ENCODE measurements around the gene FAM131B. TPM values are rescaled to one million over a fixed set of nuclear protein-coding genes. Genes with fewer than 3 reads are reported as not detected.

FAM131B gene
- total RNA-seq, 2 donors from 2014 or later, result 0.08 to 0.48 TPM

GRCh38 chr7:143356414-143357050 lies 6.0 kb downstream of the FAM131B start:
- H3K27me3 ChIP-seq, result peaks cover 0 to 1% of the 10 kb centered on the region in 2 donors

GRCh38 chr7:143355450-143356385 lies 6.8 kb downstream of the FAM131B start:
- no peaks in the 10 kb centered on the region for H3K27me3 ChIP-seq
- H3K27ac ChIP-seq, result no peak overlapping the region
- no peak for TF ChIP-seq CTCF (IDR thresholded peaks at IDR 0.05)
- no peak overlapping the region for H3K4me3 ChIP-seq
- no peaks in the 10 kb centered on the region for H3K9me3 ChIP-seq
- DNase-seq (ENCODE audit: low spot score), result no peak
- no peaks in the 10 kb centered on the region for H3K36me3 ChIP-seq
- no peaks in the 10 kb centered on the region for H3K4me1 ChIP-seq

More at GRCh38 chr7:143356414-143357050, 6.0 kb downstream of the FAM131B start:
- Histone ChIP-seq H3K9me3 (no peaks in the 10 kb centered on the region), H3K4me1 (peaks cover 0 to 5% of the 10 kb centered on the region in 2 donors), H3K27ac (no peak overlapping the region), H3K4me3 (no peak overlapping the region), H3K36me3 (no peaks in the 10 kb centered on the region)
- no peak for DNase-seq (ENCODE audit: low spot score)
- TF ChIP-seq CTCF (IDR thresholded peaks at IDR 0.05), result no peak

GRCh38 chr7:143354965-143355364 lies 7.5 kb downstream of the FAM131B start:
- no peak overlapping the region for H3K4me3 ChIP-seq
- H3K27ac ChIP-seq, result no peak overlapping the region
- no peaks in the 10 kb centered on the region for H3K36me3 ChIP-seq
- no peaks in the 10 kb centered on the region for H3K4me1 ChIP-seq
- no peaks in the 10 kb centered on the region for H3K9me3 ChIP-seq
- no peaks in the 10 kb centered on the region for H3K27me3 ChIP-seq
- TF ChIP-seq CTCF (IDR thresholded peaks at IDR 0.05), result no peak
- DNase-seq (ENCODE audit: low spot score), result no peak

GRCh38 chr7:143354376-143354775 lies 8.1 kb downstream of the FAM131B start:
- DNase-seq (ENCODE audit: low spot score), result no peak
- Histone ChIP-seq H3K9me3 (no peaks in the 10 kb centered on the region), H3K4me1 (no peaks in the 10 kb centered on the region), H3K4me3 (no peak overlapping the region), H3K27ac (no peak overlapping the region), H3K27me3 (no peaks in the 10 kb centered on the region), H3K36me3 (no peaks in the 10 kb centered on the region)
- TF ChIP-seq CTCF (IDR thresholded peaks at IDR 0.05), result no peak

- no peak for TF ChIP-seq CTCF (IDR thresholded peaks at IDR 0.05)
- Histone ChIP-seq H3K36me3 (no peaks in the 10 kb centered on the region), H3K27ac (no peak overlapping the region), H3K27me3 (no peaks in the 10 kb centered on the region), H3K4me1 (no peaks in the 10 kb centered on the region), H3K9me3 (no peaks in the 10 kb centered on the region), H3K4me3 (no peak overlapping the region)
- no peak for DNase-seq (ENCODE audit: low spot score)
Measured at GRCh38 chr7:143352531-143353002, 9.9 kb downstream of the FAM131B start.
